C4-2B (cell line): Measurements from ENCODE around the gene JAZF1.
"Not testable (repeated sequence)": the region's sequence is repeated elsewhere in the genome, so short reads cannot be mapped to it uniquely, and the experiment has no call there.

Experiments
- H3K27ac ChIP-seq: fragments of 450-650 bp; 2 replicates; pipeline ENCODE4 v1.5.1; 2017
- CTCF ChIP-seq: fragments of 450-650 bp; conservative IDR thresholded peaks from 2 replicates; pipeline ENCODE4 v1.5.1; 2017; ENCODE audit warnings: mild to moderate bottlenecking
- ZFX ChIP-seq: fragments of 450-650 bp; IDR thresholded peaks from 2 replicates; pipeline ENCODE4 v1.6.1; 2017

JAZF1 gene

GRCh38 chr7:27863880-27864279 is 316.7 kb downstream of the JAZF1 start:
- TF ChIP-seq ZFX (no peak), CTCF (no peak)

GRCh38 chr7:27861747-27862146 is 318.8 kb downstream of the JAZF1 start:
- TF ChIP-seq ZFX: no peak
- no peak for TF ChIP-seq CTCF
- no peak overlapping the region for H3K27ac ChIP-seq

More at GRCh38 chr7:27863880-27864279, 316.7 kb downstream of the JAZF1 start:
- no peak overlapping the region for H3K27ac ChIP-seq

- TF ChIP-seq CTCF: no peak
- TF ChIP-seq ZFX: no peak
- no peak overlapping the region for H3K27ac ChIP-seq
These were observed 319.8 kb downstream of the JAZF1 start for GRCh38 chr7:27860800-27861199.

DNA sequence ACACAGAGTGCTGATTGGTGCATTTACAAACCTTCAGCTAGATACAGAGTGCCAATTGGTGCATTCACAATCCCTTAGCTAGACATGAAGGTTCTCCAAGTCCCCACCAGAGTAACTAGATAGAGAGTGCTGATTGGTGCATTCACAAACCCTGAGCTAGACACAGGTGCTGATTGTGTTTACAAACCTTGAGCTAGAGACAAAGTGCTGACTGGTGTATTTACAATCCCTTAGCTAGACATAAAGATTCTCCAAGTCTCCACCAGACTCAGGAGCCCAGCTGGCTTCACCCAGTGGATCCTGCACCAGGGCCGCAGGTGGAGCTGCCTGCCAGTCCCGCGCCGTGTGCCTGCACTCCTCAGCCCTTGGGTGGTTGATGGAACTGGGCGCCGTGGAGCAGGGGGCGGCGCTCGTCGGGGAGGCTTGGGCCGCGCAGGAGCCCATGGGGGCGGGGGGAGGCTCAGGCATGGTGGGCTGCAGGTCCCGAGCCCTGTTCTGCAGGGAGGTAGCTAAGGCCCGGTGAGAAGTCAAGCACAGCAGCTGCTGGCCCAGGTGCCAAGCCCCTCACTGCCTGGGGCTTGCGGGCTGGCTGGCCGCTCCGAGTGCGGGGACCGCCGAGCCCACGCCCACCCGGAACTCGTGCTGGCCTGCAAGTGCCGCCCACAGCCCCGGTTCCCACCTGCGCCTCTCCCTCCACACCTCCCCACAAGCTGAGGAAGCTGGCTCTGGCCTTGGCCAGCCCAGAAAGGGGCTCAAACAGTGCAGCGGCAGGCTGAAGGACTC is 323.7 kb downstream of the JAZF1 start:
- not testable (repeated sequence) for H3K27ac ChIP-seq

GRCh38 chr7:27850531-27850930 is 330.1 kb downstream of the JAZF1 start:
- TF ChIP-seq ZFX (no peak), CTCF (no peak)
- H3K27ac ChIP-seq: no peak overlapping the region

- TF ChIP-seq CTCF: no peak
- TF ChIP-seq ZFX: no peak
- H3K27ac ChIP-seq: no peak overlapping the region
These were observed 334.2 kb downstream of the JAZF1 start for GRCh38 chr7:27846388-27846787.

- TF ChIP-seq CTCF (no peak), ZFX (no peak)
- H3K27ac ChIP-seq: no peak overlapping the region
These were observed 336.9 kb downstream of the JAZF1 start for GRCh38 chr7:27843584-27844305.
